GM19468 (cell line): ENCODE measurements around the gene RAB8A.
A peak's percentile ranks its signal among the peaks of the same experiment; 100 is the strongest.

ENCODE experiments used
- ATAC-seq: cut with Tn5 transposase; IDR thresholded peaks from one replicate; pipeline ENCODE4 v1.9.1; 2021; ENCODE audit warnings: mild to moderate bottlenecking, moderate library complexity, moderate number of reproducible peaks; ENCODE audit not compliant: unreplicated experiment; ENCODE audit errors: extremely low read depth

Gene RAB8A

DNA sequence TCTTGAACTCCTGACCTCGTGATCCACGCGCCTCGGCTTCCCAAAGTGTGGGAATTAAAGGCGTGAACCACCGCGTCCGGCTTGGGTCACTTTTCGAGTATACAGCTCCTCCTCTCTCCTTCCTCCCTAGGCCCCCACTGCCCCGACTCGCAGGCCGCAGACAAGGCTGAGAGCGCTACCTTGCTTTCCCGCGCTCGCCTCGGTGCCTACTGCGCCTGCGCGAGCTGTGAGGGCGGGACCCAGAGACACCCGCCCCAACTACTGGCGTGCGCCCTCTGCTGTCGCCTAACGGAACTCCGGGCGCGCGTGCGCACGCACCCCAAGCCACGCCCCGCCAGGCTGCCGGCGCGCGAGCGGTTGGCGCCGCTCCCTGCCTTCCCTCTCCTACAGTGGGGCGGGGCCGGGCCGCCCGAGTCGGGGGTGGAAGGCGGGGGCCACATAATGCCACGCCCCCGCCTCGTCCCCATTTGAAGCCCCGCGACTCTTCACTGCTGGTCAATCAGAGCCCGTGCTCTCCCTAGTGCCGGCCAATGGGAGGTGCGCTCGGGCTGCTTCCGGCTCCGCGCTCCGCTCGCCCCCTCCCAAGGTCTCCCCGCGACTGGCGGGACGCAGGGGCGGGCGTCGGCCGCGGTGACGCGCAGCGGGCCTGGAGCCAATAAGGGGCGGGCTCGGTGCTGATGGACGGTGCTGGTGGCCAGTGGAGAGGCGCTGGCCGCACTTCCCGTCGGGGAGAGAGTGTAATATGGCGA lies at the start of gene RAB8A:
RAB8A (plus strand) TSS at position 730 of the 749 bp plus-strand sequence; CDS start at position 743, 13 bp downstream.
- ATAC-seq: peak; percentile 80

DNA sequence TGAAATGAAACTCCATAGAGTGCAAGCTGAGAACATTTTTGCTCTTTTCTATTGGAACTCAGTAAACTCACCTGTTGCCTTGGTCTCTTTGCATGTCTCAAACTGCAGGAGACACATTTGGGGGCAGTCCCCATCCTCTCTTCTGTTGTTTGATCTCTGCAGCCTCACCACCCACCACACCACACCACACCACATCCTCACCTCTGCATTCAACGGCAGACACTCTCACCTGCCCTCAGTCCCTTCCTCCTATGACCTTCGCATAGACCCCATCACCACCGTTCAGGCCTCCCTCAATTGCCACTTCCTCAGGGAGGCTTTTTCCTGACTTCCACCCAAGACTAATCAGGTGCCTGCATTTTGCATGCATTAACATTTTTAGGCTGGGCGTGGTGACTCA lies 49.7 kb upstream of the RAB8A start:
- no peak for ATAC-seq

DNA sequence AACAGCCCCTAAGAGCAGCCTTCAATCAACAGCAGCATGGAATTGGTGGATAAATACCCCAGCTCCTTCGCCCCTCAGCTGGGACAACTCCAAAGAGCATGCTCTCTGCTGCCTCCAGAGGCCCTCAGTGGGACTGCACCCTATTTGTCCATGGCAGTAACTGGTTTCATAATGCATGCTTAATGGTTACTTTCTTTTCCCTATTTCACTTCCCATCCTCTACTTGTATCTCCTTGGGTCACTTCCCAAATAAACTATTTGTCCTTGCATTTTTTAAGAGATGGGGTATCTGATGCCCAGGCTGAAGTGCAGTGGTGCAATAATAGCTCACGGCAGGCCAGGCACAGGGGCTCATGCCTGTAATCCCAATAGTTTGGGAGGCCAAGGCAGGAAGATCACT lies 48.9 kb upstream of the RAB8A start:
- no peak for ATAC-seq

DNA sequence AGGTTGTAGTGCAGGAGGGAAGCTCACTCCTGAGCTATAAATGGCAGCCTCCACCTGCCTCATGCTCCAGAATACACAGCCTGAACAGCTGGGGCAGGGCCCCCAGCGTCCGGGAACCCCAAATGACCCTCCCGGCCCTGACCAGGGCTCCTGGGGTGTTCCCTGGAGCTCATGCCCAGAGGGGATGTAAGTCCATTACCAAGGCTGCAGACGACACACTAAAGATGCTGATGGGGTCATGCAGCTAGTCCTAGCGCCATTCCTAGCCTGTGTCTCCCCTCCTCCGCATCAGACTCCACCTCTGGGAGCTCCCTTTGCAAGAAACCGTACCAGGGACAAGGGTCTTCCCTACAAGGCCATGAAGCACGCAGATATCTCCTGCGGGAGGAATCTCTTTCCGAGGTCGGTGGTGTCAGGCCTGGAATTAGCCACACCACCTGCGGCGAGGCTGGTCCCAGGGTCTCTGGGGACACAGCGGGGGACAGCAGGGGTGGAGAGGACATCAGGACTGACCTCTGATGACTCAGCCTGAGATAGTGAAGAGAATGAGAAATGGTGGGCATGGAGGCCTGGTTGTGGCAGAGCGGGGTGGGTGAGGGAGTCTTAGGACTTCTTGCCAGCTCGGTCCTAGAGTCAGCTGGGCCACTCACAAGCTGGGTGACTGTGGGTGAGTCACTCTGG lies 47.3 kb upstream of the RAB8A start:
- ATAC-seq: no peak

DNA sequence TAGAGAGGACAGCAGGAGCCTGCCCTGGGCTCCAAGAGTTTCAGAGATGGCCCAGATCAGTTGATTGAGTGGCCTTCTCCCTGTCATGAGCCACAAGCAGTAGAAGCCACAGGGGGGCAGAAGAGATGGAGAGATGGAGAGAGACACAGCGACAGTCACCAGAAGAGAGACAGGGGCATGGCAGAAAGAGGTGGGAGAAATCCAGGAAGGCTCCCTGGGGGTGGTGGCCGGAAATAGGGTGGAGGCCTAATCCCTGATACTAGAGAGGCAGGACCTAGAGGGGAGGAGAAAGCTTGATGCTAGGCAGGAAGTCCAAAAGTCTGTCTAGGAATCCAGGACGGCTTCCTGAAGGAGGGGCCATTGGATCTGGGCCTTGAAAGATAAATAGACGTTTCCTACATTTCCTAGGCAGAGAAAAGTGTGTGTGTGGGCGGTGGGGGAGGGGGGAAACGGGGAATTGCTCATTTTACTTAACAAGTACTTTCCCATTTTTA lies 45.0 kb upstream of the RAB8A start:
- no peak for ATAC-seq

DNA sequence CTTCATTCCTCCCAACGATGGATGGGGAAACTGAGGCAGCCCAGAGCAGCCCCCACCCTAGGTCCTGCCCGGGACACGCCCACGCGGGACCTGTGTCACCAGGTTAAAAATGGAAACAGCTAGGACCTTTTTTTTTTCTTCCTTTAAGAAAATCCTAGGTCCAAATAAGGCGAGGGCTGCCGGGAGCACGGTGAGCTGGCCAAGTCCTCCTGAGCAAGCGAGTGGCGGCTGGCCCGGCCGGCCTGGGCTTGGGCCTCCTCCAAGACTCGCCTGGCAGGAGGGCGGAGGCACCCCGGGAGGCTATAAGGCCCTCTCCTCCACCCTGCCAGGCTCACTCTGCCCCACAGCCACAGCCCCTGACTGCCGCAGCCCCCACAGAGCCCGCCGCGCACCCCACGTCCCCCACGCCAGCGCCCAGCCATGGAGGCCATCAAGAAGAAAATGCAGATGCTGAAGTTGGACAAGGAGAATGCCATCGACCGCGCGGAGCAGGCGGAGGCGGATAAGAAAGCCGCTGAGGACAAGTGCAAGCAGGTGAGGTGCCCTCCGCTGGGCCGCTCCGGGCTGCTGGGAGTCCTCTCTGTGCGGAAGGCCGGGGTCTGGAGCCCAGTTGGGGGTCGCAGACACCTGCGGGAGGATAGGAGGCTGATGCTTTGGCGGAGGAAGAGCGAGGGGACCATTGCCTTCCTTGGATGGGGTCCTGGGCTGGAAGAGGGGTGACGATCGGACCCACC lies 44.3 kb upstream of the RAB8A start:
- no peak for ATAC-seq

DNA sequence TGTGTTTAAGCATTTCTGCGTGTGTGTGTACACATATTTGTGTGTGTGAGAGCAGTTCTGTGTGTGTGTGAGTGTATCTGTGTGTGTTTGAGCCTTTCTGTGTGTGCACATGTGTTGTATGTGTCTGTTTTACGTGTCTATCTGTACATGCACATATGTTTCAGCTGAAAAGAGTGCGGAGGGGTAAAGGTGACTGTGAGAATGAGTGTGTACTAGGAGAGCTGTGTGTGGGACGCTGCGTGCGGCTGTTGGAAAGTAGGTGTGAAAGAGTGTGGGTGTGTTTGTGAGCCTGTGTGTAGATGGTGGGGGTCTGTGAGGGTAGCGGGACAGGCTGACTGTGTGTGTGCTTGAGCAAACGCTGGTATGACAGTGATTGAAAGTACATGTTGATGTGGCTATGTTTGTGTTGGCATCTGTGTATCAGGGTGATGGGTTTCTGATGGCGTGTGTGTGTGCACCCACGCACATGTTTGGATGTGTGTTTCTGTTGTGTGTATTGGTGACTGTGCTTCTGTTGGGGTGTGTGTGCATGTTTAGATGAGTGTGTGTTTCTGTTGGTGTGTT lies 42.9 kb upstream of the RAB8A start:
- no peak for ATAC-seq

DNA sequence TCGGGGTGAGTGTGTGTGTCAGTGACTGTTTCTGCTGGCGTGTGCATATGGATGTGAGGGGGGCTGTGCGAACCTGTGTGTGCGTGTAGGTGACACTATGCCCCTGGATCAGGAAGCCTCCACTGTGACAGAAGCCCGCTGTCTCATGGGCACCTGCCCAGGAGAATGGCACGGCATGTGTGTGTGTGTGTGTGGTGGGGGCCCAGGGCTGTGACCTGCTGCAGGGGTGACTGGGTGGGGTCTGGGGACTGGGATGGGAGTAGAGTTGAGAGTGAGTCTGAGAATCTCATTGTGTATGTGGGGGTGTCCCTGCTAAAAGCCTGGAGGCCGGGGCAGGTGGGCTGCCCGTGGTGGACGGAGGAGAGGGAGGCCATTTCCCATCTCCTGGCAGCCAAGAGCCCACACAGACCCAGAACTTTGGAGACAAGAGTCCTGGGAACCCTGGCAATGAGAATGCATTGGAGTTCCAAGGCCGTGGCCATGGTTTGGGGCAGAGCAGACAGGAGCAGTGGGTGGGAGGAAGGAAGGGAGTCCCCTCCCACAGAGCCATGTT lies 41.8 kb upstream of the RAB8A start:
- no peak for ATAC-seq

DNA sequence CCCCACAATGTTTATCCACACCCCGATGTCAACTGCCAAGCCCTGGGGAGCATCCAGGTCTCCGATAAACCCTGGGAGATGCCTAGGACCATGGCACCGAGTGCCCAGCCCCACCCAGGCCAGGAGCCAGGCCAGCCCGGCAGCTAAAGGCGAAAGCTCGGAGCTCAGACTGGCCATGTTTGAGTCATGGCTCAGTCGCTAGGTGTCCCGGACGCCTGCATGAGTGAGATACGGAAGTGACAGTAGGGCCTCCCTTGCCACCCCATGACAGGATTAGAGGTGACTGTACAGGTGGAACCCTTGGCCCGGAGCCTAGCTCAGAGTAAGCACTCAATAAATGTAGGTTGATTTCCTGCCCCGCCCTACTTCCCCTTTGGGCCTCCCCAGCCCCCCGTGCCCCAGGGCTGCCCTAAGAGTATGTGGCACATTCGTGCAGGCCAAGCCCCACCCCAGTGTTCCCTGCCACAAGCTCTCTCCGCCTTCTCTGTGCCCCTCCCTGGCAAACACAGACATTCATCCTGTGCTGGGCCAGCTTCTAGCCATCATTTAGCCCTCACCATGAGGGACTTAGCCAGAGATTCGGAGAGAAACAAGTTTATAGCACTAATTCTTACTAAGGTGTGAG lies 41.2 kb upstream of the RAB8A start:
- no peak for ATAC-seq

DNA sequence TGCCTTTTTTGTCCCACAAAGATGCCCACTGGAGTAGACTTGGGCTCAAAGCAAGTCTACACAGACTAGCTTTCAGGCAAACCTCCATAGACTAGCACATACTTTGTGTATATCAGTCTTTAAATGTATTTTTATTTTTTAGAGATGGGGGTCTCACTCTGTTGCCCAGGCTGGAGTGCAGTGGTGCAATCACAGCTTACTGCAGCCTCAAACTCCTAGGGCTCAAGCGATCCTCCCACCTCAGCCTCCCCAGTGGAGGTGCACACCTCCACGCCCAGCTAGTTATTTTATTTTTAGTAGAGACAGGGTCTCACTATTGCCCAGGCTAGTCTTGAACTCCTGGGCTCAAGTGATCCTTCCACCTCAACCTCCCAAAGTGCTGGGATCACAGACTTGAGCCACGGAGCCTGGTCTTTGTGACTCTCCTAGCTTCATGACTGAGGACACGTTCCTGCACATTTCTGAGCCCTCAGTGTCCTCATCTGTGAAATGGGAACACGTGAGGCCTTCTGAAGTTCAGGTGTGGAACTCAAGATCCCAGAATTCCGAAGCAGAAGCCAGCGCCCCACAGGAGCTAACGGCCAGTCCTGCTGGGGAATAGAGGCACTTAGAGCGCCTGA lies 40.5 kb upstream of the RAB8A start:
- no peak for ATAC-seq

DNA sequence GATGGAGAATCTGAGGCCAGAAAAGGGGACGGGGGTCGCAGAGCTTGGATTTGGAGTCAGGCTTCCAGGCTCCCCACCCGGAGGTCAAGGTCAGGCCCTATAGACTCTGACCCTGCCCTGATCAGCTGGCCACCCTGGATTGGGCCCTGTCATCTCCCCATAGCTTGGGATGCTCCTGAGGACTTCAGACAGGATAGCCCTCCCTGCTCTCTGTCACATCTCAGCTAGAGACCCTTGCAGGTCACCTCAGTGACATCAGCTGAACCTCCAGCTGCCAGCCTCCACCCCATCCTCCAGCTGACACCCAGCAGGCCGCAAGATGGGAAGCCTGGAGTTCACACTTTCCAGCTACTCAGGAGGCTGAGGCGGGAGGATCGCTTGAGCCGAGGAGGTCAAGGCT lies 38.2 kb upstream of the RAB8A start:
- no peak for ATAC-seq

DNA sequence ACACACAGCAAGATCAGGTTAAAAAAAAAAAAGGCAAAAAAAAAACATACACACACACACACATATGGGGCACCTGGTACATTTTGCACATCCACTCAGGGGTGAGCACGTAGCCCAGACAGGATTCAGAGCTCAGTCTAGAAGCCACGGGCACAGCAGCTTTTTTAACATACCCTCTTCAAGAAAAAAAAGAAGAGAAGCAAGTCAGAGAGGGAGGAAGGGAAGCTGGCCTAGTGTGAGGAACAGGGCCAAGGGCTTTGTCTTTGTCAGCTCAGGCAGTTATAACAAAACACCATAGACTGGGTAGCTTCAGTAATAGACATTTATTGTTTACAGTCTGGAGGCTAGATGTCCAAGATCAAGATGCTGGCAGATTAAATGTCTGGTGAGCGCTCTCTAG lies 37.7 kb upstream of the RAB8A start:
- ATAC-seq: no peak

DNA sequence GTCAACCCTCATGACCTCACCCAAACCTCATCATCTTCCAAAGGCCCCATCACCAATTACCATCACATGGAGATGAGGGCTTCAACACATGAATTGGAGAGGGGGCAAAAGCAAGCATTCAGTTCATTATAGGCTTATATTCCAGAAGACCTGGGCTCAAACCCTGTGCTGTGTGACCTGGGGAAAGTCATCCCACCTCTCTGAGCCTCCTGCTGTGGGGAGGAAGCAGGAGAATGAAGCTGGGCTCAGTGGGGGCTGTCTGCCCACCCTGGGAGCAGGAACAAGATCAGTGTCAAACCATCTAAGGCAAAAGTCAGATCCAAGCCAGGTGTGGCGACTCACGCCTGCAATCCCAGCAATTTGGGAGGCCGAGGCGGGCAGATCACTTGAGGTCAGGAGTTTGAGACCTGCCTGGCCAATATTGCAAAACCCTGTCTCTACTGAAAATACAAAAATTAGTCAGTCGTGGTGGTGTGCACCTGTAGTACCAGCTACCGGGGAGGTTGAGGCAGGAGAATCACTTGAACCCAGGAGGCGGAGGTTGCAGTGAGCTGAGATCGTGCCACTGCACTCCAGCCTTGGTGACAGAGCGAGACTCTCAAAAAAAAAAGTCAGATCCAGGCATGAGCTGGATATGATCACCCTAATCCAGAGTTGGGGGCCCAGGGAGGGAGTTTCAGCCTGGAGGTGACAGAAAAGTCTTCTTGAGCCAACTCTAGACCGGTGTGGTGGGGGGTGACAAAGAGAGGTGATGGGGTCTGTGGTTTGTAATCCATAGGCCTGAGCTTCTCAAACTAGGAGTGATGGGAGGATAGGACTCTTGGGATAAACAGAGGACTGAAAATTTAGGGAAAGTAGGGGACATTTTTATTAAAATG lies 37.0 kb upstream of the RAB8A start:
- no peak for ATAC-seq

DNA sequence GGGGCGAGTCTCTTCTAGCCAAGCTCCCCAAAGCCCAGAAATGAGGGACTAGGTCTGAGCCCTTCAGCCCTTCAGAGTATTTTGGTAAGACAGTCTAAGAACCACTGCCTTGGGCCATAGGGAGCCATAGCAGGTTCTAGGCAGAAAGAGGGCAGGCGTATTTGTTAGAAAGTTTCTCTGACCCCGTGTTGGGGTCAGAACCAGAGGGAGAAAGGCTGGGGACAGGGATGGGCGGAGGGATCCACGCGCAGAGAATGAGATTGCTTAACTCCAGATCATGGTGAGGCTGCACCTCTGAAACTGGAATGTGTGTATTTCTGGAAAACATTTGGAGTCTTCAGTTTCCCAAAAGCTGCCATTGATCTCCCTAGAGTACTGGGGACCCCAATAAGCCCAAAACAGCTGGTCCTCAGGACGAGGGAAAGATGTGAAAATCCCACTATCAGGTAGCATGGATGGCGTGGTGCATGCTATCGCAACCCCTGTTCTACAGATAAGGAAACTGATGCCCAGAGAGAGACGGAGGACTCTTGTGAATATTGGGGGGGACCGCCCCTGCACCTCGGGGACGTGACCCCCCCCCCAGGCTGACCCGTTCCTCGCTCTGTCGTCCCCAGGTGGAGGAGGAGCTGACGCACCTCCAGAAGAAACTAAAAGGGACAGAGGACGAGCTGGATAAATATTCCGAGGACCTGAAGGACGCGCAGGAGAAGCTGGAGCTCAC lies 36.1 kb upstream of the RAB8A start:
- ATAC-seq: no peak

DNA sequence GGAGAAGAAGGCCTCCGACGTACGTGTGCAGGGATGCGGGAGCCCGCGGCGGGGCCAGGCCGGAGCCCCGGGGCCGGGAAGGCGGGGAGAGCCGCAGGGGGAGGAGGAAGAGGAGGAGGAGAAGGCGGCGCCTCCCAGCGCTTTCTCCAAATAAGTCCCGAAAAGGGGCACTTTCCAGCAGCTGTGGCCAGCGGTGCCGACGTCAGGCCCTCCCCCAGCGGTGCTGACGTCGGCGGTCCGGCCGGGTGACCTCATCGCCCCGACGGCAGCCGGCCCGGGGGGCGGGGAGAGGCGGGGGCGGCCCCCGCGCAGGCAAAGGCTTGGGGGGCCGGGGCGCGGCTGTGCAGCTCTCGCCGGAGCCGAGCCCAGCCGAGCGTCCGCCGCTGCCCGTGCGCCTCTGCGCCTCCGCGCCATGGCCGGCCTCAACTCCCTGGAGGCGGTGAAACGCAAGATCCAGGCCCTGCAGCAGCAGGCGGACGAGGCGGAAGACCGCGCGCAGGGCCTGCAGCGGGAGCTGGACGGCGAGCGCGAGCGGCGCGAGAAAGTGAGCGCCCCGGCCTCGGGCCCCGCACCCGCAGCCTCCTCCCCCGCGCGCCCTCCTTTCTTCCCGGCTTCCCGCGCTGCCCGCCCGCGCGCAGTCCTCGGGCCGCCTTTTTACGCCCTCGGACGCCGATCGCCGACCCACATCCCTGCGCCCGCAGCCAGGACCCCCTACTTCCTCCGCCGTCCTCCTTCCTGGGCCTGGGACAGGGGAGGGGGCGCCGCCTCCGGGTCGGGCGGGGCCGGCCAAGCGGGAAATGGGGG lies 35.3 kb upstream of the RAB8A start, which contains the start of gene TPM4:
TPM4 (plus strand) TSS at position 342 of the 804 bp plus-strand sequence; CDS start at position 413, 71 bp downstream.
- peak; percentile 31 for ATAC-seq

DNA sequence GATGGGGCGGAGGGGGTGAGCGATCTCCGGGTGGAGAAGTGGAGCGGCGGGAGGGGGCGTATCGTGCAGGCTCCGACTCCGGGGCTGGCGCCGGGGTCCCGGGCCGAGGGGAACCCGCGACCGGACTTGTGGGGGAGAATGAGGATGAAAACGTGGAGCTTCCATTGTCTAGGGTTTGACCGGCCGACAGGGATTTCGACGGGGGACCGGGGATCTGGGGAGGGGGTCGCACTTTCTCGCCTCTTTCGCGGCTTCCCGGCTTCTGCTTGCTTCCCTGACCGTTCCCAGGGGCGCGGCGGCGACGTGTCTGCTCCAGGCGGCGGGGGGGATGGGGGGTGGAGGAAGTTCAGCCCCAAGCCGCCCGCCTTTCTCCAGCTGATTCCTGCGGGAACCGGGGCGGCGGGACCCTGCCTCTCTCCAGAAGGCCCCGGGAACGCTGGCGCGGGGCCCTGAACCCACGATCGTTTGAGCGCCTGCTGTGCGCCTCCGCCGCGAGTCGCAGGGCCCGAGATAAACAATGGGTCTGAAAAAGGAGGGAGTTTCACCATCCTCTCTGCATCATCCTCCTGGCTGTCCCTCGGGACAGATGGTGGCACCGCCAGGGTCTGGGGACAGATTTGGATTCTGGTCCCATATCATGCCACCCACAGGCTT lies 34.6 kb upstream of the RAB8A start:
- no peak for ATAC-seq
